HepG2 (cell line): ENCODE data around the gene EXPH5. TPM values are rescaled to one million over a fixed set of nuclear protein-coding genes. Genes with fewer than 3 reads are reported as not detected.

Experiments
- ATAC-seq: fragments of 200-7000 bp; cut with Tn5 transposase; 3 replicates; pipeline ENCODE4 v1.9.1; 2020; ENCODE audit warnings: mild to moderate bottlenecking, moderate library complexity
- BruUV-seq: library from RNA; stranded (reverse); fragments of 400-500 nt; replicated peaks from 2 replicates; lab custom pipeline; 2021; lab: Mats Ljungman, UMichigan
- CTCF ChIA-PET: fragments of 300-600 bp; formaldehyde crosslinking; extraction: SDS; loops from one replicate; lab custom pipeline; 2021; ENCODE audit warnings: low total read pairs, inconsistent platforms, low intra/inter-chr PET ratio; lab: Yijun Ruan, JAX
- POLR2A ChIA-PET: fragments of 350-600 bp; sonication (Branson Sonifier 250); formaldehyde crosslinking; loops from one replicate; lab custom pipeline; 2020; ENCODE audit warnings: antibody characterized with exemption, inconsistent platforms; lab: Yijun Ruan, JAX
- DNase-seq: peaks from one replicate; pipeline ENCODE4 v3.0.0-alpha.2; 2015; ENCODE audit warnings: low spot score
- FAIRE-seq: peaks from 3 replicates; lab custom pipeline; 2011; peaks lifted over from hg19 to GRCh38; lab: Jason Lieb, UNC
- H2AFZ ChIP-seq: one replicate; pipeline ENCODE4 v1.6.1; 2011; ENCODE audit warnings: low read length, inconsistent platforms
- H3K27ac ChIP-seq: fragments of 300-600 bp; 3 replicates; pipeline ENCODE4 v1.8.0; 2011; ENCODE audit warnings: mixed run types, mild to moderate bottlenecking, mixed read lengths, low read length, inconsistent platforms; ENCODE audit not compliant: insufficient read depth; ENCODE audit errors: extremely low read length
- H3K27me3 ChIP-seq, 2 experiments: fragments of 200-600 bp in 1 of 2; 2 replicates in 1 of 2; 3 replicates in 1 of 2; pipeline versions ENCODE4 v1.6.0 to v1.8.0; 2011; ENCODE audit warnings: low read length in 2 of 2, mild to moderate bottlenecking in 2 of 2, moderate library complexity in 2 of 2, inconsistent platforms in 1 of 2; ENCODE audit not compliant: insufficient read depth in 2 of 2, control insufficient read depth in 1 of 2
- H3K36me3 ChIP-seq, 2 experiments: fragments of 200-600 bp in 1 of 2; replicated peaks in 1 of 2; 2 replicates in 1 of 2; 3 replicates in 1 of 2; pipeline versions ENCODE4 v1.5.1 to v1.8.0; 2011; ENCODE audit warnings: low read length in 2 of 2, inconsistent platforms in 1 of 2; ENCODE audit not compliant: insufficient read depth in 2 of 2, control insufficient read depth in 1 of 2
- H3K4me1 ChIP-seq: 2 replicates; pipeline ENCODE4 v1.5.1; 2012; ENCODE audit warnings: low read length, inconsistent platforms; ENCODE audit not compliant: insufficient read depth
- H3K4me2 ChIP-seq: 2 replicates; pipeline ENCODE4 v1.6.0; 2011; ENCODE audit warnings: low read depth, low read length, inconsistent platforms
- H3K4me3 ChIP-seq, 3 experiments: fragments of 200-600 bp in 1 of 3; sonication (generic), shearing (Covaris generic) in 1 of 3; replicated peaks in 1 of 3; 2 replicates each; pipeline ENCODE4 v1.5.1; 2011 to 2016; ENCODE audit warnings: low read length in 3 of 3, inconsistent platforms in 2 of 3, low read depth in 2 of 3, mild to moderate bottlenecking in 2 of 3, control low read depth in 1 of 3, mixed read lengths in 1 of 3; ENCODE audit not compliant: insufficient read depth in 1 of 3
- H3K79me2 ChIP-seq: one replicate; pipeline ENCODE4 v1.6.1; 2011; ENCODE audit warnings: low read length, inconsistent platforms; ENCODE audit not compliant: insufficient read depth
- H3K9ac ChIP-seq: 2 replicates; pipeline ENCODE4 v1.6.0; 2011; ENCODE audit warnings: mild to moderate bottlenecking, low read depth, low read length, inconsistent platforms; ENCODE audit not compliant: insufficient read depth
- H3K9me3 ChIP-seq: 2 replicates; pipeline ENCODE4 v1.5.1; 2012; ENCODE audit warnings: mild to moderate bottlenecking, low read length
- H4K20me1 ChIP-seq: 2 replicates; pipeline ENCODE4 v1.6.0; 2011; ENCODE audit warnings: inconsistent platforms, mild to moderate bottlenecking, low read length, moderate library complexity; ENCODE audit not compliant: insufficient read depth
- ESRRA ChIP-seq: sonication (generic); formaldehyde crosslinking; IDR thresholded peaks from 2 replicates; pipeline ENCODE4 v1.5.1; 2020; ENCODE audit warnings: mild to moderate bottlenecking, low read depth, missing genetic modification reagents
- ETV5 ChIP-seq: IDR thresholded peaks from 2 replicates; pipeline ENCODE4 v1.6.1; 2018; ENCODE audit warnings: missing biosample characterization, missing genetic modification reagents, inconsistent platforms, borderline replicate concordance
- HDAC2 ChIP-seq: sonication (generic); formaldehyde crosslinking; IDR thresholded peaks from 2 replicates; pipeline ENCODE4 v1.4.0; 2020; ENCODE audit warnings: missing genetic modification reagents
- JUND ChIP-seq: sonication (generic); formaldehyde crosslinking; IDR thresholded peaks from 2 replicates; pipeline ENCODE4 v1.8.0; 2022; ENCODE audit warnings: mild to moderate bottlenecking, missing genetic modification reagents
- POLR2A ChIP-seq, 2 experiments: IDR thresholded peaks; 2 replicates each; pipeline ENCODE4 v1.6.1; 2011; ENCODE audit warnings: low read depth in 2 of 2, low read length in 2 of 2, mild to moderate bottlenecking in 1 of 2, moderate library complexity in 1 of 2; ENCODE audit not compliant: insufficient read depth in 1 of 2
- TAF15 ChIP-seq: fragments of 200-400 bp; formaldehyde crosslinking; IDR thresholded peaks from one replicate; pipeline ENCODE4 v1.6.1; 2018; ENCODE audit warnings: mild to moderate bottlenecking, low read depth, low read length; ENCODE audit not compliant: poor library complexity, severe bottlenecking
- ZNF253 ChIP-seq: sonication (generic); formaldehyde crosslinking; IDR thresholded peaks from 2 replicates; pipeline ENCODE4 v1.8.0; 2022; ENCODE audit warnings: mild to moderate bottlenecking, missing genetic modification reagents, borderline replicate concordance
- ZNF3 ChIP-seq: IDR thresholded peaks from 2 replicates; pipeline ENCODE4 v1.7.0; 2017; ENCODE audit warnings: inconsistent platforms
- ZNF317 ChIP-seq: sonication (generic); formaldehyde crosslinking; IDR thresholded peaks from 2 replicates; pipeline ENCODE4 v1.5.0; 2020; ENCODE audit warnings: mild to moderate bottlenecking, missing genetic modification reagents
- ZNF839 ChIP-seq: sonication (generic); formaldehyde crosslinking; IDR thresholded peaks from 2 replicates; pipeline ENCODE4 v1.4.0; 2020; ENCODE audit warnings: missing genetic modification reagents, mild to moderate bottlenecking, borderline replicate concordance
- WGBS: methylation state at CpG from one replicate; pipeline ENCODE4 v1.1.6; 2017; ENCODE audit warnings: low lambda C conversion rate; 5-methylcytosine and 5-hydroxymethylcytosine counted together
- in situ Hi-C: cut with HindIII; loops from 2 replicates; pipeline ENCODE4 v1.10.0; 2017; ENCODE audit warnings: low pct_unique_long_range_greater_than_20kb; ENCODE audit not compliant: extremely low pct_ligation_motif_present
- intact Hi-C: fragments of 100-400 bp; cut with micrococcal nuclease; formaldehyde crosslinking; loops from one replicate; pipeline ENCODE4 v1.10.0; 2022; ENCODE audit not compliant: unreplicated experiment
- polyA plus RNA-seq, 8 experiments: library from polyadenylated mRNA; depleted of rRNA in 3 of 8; stranded (reverse) in 7 of 8; unstranded in 1 of 8; fragments of >200 nt; fragmentation: Illumina TruSeq in 4 of 8; extraction: Trizol in 4 of 8; gene quantifications; 2 replicates each; pipeline versions ENCODE4 v1.2.1 to v1.2.3, GENCODE V29; 2011 to 2016; ENCODE audit warnings: low read depth in 4 of 8, missing spikeins in 1 of 8, mixed read lengths in 1 of 8; ENCODE audit not compliant: insufficient read depth in 1 of 8
- total RNA-seq, 5 experiments: library from RNA; depleted of rRNA; stranded (reverse); fragments of >200 nt; fragmentation: Illumina TruSeq; extraction: Trizol; gene quantifications; 2 replicates each; pipeline ENCODE4 v1.2.3, GENCODE V29; 2016; ENCODE audit warnings: low read depth in 1 of 5
- TF ChIP-seq, protein P1 (sequence below): sonication (generic); formaldehyde crosslinking; IDR thresholded peaks from 2 replicates; pipeline ENCODE4 v1.5.0; 2020; ENCODE audit warnings: missing genetic modification reagents
- TF ChIP-seq, protein P2 (sequence below): sonication (generic); formaldehyde crosslinking; IDR thresholded peaks from 2 replicates; pipeline ENCODE4 v1.4.0; 2020; ENCODE audit warnings: missing genetic modification reagents, mild to moderate bottlenecking, borderline replicate concordance

EXPH5 gene
- total and polyA plus RNA-seq, 2 of the 13 experiments (the other 11 are each of a cell fraction or from before 2014, with no cell fraction given): under 0.01 to 0.02 TPM

DNA sequence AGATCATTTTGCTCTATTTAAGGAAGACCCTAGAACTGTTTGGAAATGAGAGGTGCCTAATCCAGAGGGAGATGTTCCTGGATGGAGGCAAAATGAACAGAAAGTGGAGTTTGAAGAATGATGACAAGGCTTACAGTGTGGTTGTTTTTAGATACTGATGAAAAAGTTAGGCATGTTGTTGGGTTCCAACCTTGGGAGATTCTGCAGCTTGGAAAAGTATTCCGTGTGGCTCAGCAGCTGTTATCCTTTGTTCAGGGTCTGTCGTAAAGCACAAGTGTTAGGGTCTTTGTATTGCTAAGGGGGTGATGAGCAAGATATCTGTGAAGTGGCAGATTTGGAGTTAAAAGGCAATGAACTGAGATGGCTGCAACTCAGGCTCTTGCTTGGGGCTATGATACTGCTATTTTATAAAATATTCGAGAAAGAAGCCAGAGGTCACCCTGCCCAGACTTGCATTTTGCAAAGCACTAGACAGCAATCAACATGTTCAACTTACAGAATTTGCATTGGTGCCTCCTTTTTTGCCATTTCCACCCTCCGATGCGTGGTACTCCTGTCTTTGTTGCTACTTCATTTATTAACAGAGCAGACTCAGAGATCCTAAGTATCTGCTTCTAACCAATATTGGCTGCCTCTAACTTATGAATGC is 50.1 kb downstream of the EXPH5 start:
- in situ Hi-C loops (no loop called here), intact Hi-C loops (no loop called here)
- no peak overlapping the region for H3K27ac ChIP-seq
- H2AFZ ChIP-seq: no peak overlapping the region
- H3K9ac ChIP-seq: no peak overlapping the region
- TF ChIP-seq ZNF317 (no peak), ZNF3 (CRISPR knock-in tag) (no peak), ETV5 (no peak), ESRRA (no peak), TAF15 (no peak), JUND (no peak), HDAC2 (no peak), POLR2A (IDR thresholded peaks at IDR 0.05; ENCODE audit: insufficient read depth in 1 of 2, low read depth in 2 of 2, low read length in 2 of 2) (no peak), ZNF839 (CRISPR knock-in tag) (no peak), ZNF253 (CRISPR knock-in tag) (no peak)
- TF ChIP-seq, protein P1, sequence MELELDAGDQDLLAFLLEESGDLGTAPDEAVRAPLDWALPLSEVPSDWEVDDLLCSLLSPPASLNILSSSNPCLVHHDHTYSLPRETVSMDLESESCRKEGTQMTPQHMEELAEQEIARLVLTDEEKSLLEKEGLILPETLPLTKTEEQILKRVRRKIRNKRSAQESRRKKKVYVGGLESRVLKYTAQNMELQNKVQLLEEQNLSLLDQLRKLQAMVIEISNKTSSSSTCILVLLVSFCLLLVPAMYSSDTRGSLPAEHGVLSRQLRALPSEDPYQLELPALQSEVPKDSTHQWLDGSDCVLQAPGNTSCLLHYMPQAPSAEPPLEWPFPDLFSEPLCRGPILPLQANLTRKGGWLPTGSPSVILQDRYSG (CRISPR knock-in tag): no peak
- TF ChIP-seq, protein P2, sequence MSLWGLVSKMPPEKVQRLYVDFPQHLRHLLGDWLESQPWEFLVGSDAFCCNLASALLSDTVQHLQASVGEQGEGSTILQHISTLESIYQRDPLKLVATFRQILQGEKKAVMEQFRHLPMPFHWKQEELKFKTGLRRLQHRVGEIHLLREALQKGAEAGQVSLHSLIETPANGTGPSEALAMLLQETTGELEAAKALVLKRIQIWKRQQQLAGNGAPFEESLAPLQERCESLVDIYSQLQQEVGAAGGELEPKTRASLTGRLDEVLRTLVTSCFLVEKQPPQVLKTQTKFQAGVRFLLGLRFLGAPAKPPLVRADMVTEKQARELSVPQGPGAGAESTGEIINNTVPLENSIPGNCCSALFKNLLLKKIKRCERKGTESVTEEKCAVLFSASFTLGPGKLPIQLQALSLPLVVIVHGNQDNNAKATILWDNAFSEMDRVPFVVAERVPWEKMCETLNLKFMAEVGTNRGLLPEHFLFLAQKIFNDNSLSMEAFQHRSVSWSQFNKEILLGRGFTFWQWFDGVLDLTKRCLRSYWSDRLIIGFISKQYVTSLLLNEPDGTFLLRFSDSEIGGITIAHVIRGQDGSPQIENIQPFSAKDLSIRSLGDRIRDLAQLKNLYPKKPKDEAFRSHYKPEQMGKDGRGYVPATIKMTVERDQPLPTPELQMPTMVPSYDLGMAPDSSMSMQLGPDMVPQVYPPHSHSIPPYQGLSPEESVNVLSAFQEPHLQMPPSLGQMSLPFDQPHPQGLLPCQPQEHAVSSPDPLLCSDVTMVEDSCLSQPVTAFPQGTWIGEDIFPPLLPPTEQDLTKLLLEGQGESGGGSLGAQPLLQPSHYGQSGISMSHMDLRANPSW: no peak
- no peaks in the 10 kb centered on the region for H3K9me3 ChIP-seq
- no peaks in the 10 kb centered on the region for H3K79me2 ChIP-seq
- H3K27me3 ChIP-seq: no peaks in the 10 kb centered on the region; a peak in 1 of 5 replicates
- CTCF ChIA-PET: no interaction called here
- H4K20me1 ChIP-seq: no peaks in the 10 kb centered on the region
- no peaks in the 10 kb centered on the region for H3K36me3 ChIP-seq
- ATAC-seq (no peak), FAIRE-seq (no peak), DNase-seq (no peak)
- no peaks in the 10 kb centered on the region for H3K4me1 ChIP-seq
- WGBS: 66% methylated on average over 5 of the region's 5 CpGs
- H3K4me2 ChIP-seq: no peak overlapping the region
- POLR2A ChIA-PET: no interaction called here
- BruUV-seq: no TSS peak
- no peak overlapping the region for H3K4me3 ChIP-seq
